K562 (cell line): ENCODE data around the gene PARD3B.

Experiments used
- ARHGAP35 ChIP-seq: fragments of 450-650 bp; IDR thresholded peaks from 2 replicates; pipeline ENCODE4 v1.6.1; 2018; ENCODE audit not compliant: partially characterized antibody
- BRF2 ChIP-seq: IDR thresholded peaks from 3 replicates; pipeline ENCODE4 v1.6.1; 2011; ENCODE audit warnings: borderline replicate concordance, mild to moderate bottlenecking; ENCODE audit not compliant: insufficient read length, insufficient read depth
- CEBPB ChIP-seq: fragments of 450-650 bp; IDR thresholded peaks from 2 replicates; pipeline ENCODE4 v1.6.1; 2016; ENCODE audit warnings: missing genetic modification characterization, missing compliant biosample characterization
- CTCF ChIP-seq, 3 experiments: IDR thresholded peaks in 2 of 3; conservative IDR thresholded peaks in 1 of 3; 2 replicates each; pipeline ENCODE4 v1.5.1; 2011 to 2012; ENCODE audit warnings: low read length in 3 of 3, mild to moderate bottlenecking in 3 of 3, control low read depth in 2 of 3, improper control_type of control experiment in 1 of 3, inconsistent platforms in 1 of 3, low read depth in 1 of 3, mixed read lengths in 1 of 3, moderate library complexity in 1 of 3; ENCODE audit not compliant: insufficient read depth in 2 of 3
- ELF1 ChIP-seq: fragments of 200-800 bp; sonication (Bioruptor generic); IDR thresholded peaks from 2 replicates; pipeline ENCODE4 v1.6.1; 2016; ENCODE audit warnings: missing genetic modification characterization, missing compliant biosample characterization
- PCBP1 ChIP-seq: fragments of 200-400 bp; formaldehyde crosslinking; IDR thresholded peaks from 2 replicates; pipeline ENCODE4 v1.6.1; 2018; ENCODE audit warnings: mild to moderate bottlenecking, low read depth, low read length; ENCODE audit not compliant: poor library complexity, severe bottlenecking
- PTBP1 ChIP-seq: fragments of 200-400 bp; formaldehyde crosslinking; IDR thresholded peaks from 2 replicates; pipeline ENCODE4 v1.6.1; 2017; ENCODE audit warnings: low read depth, low read length
- RFX1 ChIP-seq: fragments of 450-650 bp; IDR thresholded peaks from 2 replicates; pipeline ENCODE4 v1.6.1; 2016; ENCODE audit warnings: mild to moderate bottlenecking, moderate library complexity
- SIX5 ChIP-seq, 2 experiments: IDR thresholded peaks; 2 replicates each; pipeline ENCODE4 v1.6.1; 2011; ENCODE audit warnings: low read length in 2 of 2, borderline replicate concordance in 1 of 2, low read depth in 1 of 2, mild to moderate bottlenecking in 1 of 2, moderate library complexity in 1 of 2; ENCODE audit not compliant: insufficient read depth in 1 of 2
- SMARCB1 ChIP-seq: IDR thresholded peaks from 2 replicates; pipeline ENCODE4 v1.6.1; 2011; ENCODE audit warnings: improper control_type of control experiment, low read depth; ENCODE audit not compliant: insufficient read length
- TF ChIP-seq, protein P1 (sequence below), 2 experiments: fragments of 450-650 bp; formaldehyde crosslinking in 1 of 2; IDR thresholded peaks; 2 replicates each; pipeline versions ENCODE4 v1.4.0 to v1.6.1; 2014 to 2020; ENCODE audit warnings: mild to moderate bottlenecking in 2 of 2, borderline replicate concordance in 1 of 2, low read depth in 1 of 2

GRCh38 chr2:205461678-205462665, 916.7 kb downstream of the PARD3B start:
- no peak for TF ChIP-seq PTBP1
- no peak for TF ChIP-seq RFX1
- no peak for TF ChIP-seq SMARCB1
- TF ChIP-seq ARHGAP35 = no peak
- no peak for TF ChIP-seq CEBPB
- TF ChIP-seq ELF1 (tag) = no peak
- no peak for TF ChIP-seq SIX5 (IDR thresholded peaks at IDR 0.05; ENCODE audit: borderline replicate concordance in 1 of 2, insufficient read depth in 1 of 2, low read depth in 1 of 2, low read length in 2 of 2)
- no peak for TF ChIP-seq BRF2
- TF ChIP-seq, protein P1, sequence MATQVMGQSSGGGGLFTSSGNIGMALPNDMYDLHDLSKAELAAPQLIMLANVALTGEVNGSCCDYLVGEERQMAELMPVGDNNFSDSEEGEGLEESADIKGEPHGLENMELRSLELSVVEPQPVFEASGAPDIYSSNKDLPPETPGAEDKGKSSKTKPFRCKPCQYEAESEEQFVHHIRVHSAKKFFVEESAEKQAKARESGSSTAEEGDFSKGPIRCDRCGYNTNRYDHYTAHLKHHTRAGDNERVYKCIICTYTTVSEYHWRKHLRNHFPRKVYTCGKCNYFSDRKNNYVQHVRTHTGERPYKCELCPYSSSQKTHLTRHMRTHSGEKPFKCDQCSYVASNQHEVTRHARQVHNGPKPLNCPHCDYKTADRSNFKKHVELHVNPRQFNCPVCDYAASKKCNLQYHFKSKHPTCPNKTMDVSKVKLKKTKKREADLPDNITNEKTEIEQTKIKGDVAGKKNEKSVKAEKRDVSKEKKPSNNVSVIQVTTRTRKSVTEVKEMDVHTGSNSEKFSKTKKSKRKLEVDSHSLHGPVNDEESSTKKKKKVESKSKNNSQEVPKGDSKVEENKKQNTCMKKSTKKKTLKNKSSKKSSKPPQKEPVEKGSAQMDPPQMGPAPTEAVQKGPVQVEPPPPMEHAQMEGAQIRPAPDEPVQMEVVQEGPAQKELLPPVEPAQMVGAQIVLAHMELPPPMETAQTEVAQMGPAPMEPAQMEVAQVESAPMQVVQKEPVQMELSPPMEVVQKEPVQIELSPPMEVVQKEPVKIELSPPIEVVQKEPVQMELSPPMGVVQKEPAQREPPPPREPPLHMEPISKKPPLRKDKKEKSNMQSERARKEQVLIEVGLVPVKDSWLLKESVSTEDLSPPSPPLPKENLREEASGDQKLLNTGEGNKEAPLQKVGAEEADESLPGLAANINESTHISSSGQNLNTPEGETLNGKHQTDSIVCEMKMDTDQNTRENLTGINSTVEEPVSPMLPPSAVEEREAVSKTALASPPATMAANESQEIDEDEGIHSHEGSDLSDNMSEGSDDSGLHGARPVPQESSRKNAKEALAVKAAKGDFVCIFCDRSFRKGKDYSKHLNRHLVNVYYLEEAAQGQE (IDR thresholded peaks at IDR 0.05; ENCODE audit: borderline replicate concordance) = no peak
- TF ChIP-seq, protein P1 (CRISPR knock-in tag; IDR thresholded peaks at IDR 0.05; ENCODE audit: low read depth) = no peak
- TF ChIP-seq CTCF (IDR thresholded peaks at IDR 0.05 in 2 of 3, conservative IDR thresholded peaks at IDR 0.05 in 1 of 3; ENCODE audit: insufficient read depth in 2 of 3, low read depth in 1 of 3, low read length in 3 of 3) = no peak
- TF ChIP-seq PCBP1 = no peak
